Body of pancreas (tissue), 4 donors: ENCODE results near the gene CD4. TPM values are rescaled to one million over a fixed set of nuclear protein-coding genes. Genes with fewer than 3 reads are reported as not detected.

Experiments
- ATAC-seq: fragments of 150-250 bp; one replicate; pipeline ENCODE4 v1.9.1; 2016
- DNase-seq, 4 donors: peaks; one replicate each; pipeline ENCODE4 v3.0.0-alpha.2; 2019
- H3K27ac ChIP-seq, 4 donors: fragments of 200-600 bp; sonication (generic); 1 replicate in 3 of 4; 2 replicates in 1 of 4; pipeline versions ENCODE4 v1.5.1 to v1.6.1; 2016 to 2019; ENCODE audit warnings: mild to moderate bottlenecking in 1 of 4, mixed read lengths in 1 of 4, moderate library complexity in 1 of 4
- H3K27me3 ChIP-seq, 2 donors: fragments of 200-600 bp; sonication (generic); one replicate each; pipeline ENCODE4 v1.6.0; 2016; ENCODE audit warnings: mild to moderate bottlenecking in 1 of 2
- H3K36me3 ChIP-seq, 2 donors: fragments of 200-600 bp; sonication (generic); replicated peaks in 1 of 2; 2 replicates each; pipeline ENCODE4 v1.5.1; 2016; ENCODE audit warnings: low read depth in 2 of 2; ENCODE audit not compliant: insufficient read depth in 1 of 2
- H3K4me1 ChIP-seq: fragments of 200-600 bp; sonication (generic); one replicate; pipeline ENCODE4 v1.6.0; 2016
- H3K4me3 ChIP-seq, 2 donors: fragments of 200-600 bp; sonication (generic); 1 replicate in 1 of 2; 2 replicates in 1 of 2; pipeline ENCODE4 v1.5.1; 2016 to 2019
- H3K9me3 ChIP-seq, 3 donors: fragments of 200-600 bp; sonication (generic); 1 replicate in 2 of 3; 2 replicates in 1 of 3; pipeline ENCODE4 v1.5.1; 2016
- CTCF ChIP-seq, 7 experiments: fragments of 450-650 bp in 4 of 7; fragments of 200-600 bp in 3 of 7; sonication (generic) in 3 of 7; IDR thresholded peaks; one replicate each; pipeline ENCODE4 v1.5.1; 2016 to 2019; ENCODE audit warnings: antibody characterized with exemption in 7 of 7
- POLR2A ChIP-seq, 3 donors: fragments of 450-650 bp; IDR thresholded peaks; one replicate each; pipeline ENCODE4 v1.6.1; 2016; ENCODE audit warnings: antibody characterized with exemption in 3 of 3, mild to moderate bottlenecking in 2 of 3
- WGBS, 2 donors: methylation state at CpG; one replicate each; pipeline ENCODE4 v1.1.5; 2017; 5-methylcytosine and 5-hydroxymethylcytosine counted together
- intact Hi-C: fragments of 100-400 bp; cut with DNase I; formaldehyde crosslinking; loops from one replicate; pipeline ENCODE4 v1.15.1; 2023
- total RNA-seq, 2 donors: library from RNA; depleted of rRNA; stranded (reverse); fragments of >200 nt; gene quantifications; one replicate each; pipeline ENCODE4 v1.1.0, GENCODE V29; 2016

The CD4 gene
- total RNA-seq, 2 donors from 2014 or later = 3.0 to 5.2 TPM

- no peaks in the 10 kb centered on the region for H3K27me3 ChIP-seq
- no peak for DNase-seq
- no peaks in the 10 kb centered on the region for H3K4me1 ChIP-seq
- ATAC-seq = no peak
- no peak overlapping the region for H3K27ac ChIP-seq
- intact Hi-C loops = no loop called here
- H3K36me3 ChIP-seq = no peaks in the 10 kb centered on the region
- TF ChIP-seq CTCF (IDR thresholded peaks at IDR 0.05) (no peak), POLR2A (IDR thresholded peaks at IDR 0.05) (no peak)
- no peak overlapping the region for H3K4me3 ChIP-seq
- no peaks in the 10 kb centered on the region for H3K9me3 ChIP-seq
- WGBS, 2 donors = 81 to 93% methylated on average over 12 to 17 of the region's 17 CpGs
These were observed 56.1 kb downstream of the CD4 start for GRCh38 chr12:6845395-6845794.

DNA sequence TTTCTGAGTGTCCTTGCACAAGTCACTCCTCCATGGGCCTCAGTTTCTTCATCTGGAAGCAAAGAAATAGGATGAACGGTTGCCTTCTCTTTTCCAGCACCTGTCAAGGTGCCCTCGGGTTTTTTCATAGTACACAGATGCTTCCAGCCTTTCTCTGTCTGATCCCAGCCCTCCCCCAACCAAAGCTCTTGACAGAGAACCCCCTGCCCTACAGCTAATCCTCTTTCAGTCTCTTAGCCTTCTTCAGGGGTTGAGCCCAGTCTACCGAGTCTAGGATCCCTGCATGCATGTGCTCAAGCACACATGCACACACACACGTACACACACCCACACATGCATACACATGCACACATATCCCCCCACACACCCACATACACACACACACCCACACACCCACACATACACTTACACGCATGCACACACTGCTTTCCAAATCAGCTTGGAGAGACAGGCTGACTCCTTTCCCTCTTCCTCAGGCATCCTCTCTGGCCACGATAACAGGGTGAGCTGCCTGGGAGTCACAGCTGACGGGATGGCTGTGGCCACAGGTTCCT, 57.1 kb downstream of the CD4 start:
- Histone ChIP-seq H3K36me3 (no peaks in the 10 kb centered on the region), H3K4me1 (peaks cover 8% of the 10 kb centered on the region), H3K27me3 (no peaks in the 10 kb centered on the region), H3K9me3 (no peaks in the 10 kb centered on the region), H3K27ac (no peak overlapping the region), H3K4me3 (no peak overlapping the region)
- intact Hi-C loops = no loop called here
- no peak for DNase-seq
- TF ChIP-seq POLR2A (IDR thresholded peaks at IDR 0.05) = no peak
- TF ChIP-seq CTCF (IDR thresholded peaks at IDR 0.05) = no peak
- ATAC-seq = no peak
- 76 to 88% methylated on average over 7 of the region's 7 CpGs for WGBS, 2 donors

DNA sequence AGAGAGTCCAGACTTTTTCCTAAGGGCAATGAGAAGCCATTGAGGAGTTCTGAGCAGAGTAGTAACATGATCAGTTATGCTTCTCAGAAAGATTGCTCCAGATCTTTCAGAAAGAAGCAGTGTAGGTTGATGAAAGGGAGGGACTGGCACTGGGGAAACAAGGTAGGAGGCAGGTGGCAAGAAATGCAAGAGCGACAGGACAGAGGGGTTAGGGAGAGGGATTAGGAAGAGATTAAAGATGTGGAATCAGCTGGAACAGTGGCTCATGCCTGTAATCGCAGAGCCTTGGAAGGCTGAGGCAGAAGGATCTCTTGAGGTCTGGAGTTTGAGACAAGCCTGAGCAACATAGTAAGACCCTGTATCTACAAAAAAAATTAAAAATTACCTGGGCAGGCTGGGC, 58.3 kb downstream of the CD4 start:
- H3K4me1 ChIP-seq = peaks cover 12% of the 10 kb centered on the region
- no peak for ATAC-seq
- H3K27me3 ChIP-seq = no peaks in the 10 kb centered on the region
- H3K4me3 ChIP-seq = no peak overlapping the region
- no peaks in the 10 kb centered on the region for H3K9me3 ChIP-seq
- 87 to 92% methylated on average over 2 of the region's 2 CpGs for WGBS, 2 donors
- intact Hi-C loops = no loop called here
- no peaks in the 10 kb centered on the region for H3K36me3 ChIP-seq
- no peak for TF ChIP-seq POLR2A (IDR thresholded peaks at IDR 0.05)
- no peak for TF ChIP-seq CTCF (IDR thresholded peaks at IDR 0.05)
- no peak for DNase-seq
- no peak overlapping the region for H3K27ac ChIP-seq

DNA sequence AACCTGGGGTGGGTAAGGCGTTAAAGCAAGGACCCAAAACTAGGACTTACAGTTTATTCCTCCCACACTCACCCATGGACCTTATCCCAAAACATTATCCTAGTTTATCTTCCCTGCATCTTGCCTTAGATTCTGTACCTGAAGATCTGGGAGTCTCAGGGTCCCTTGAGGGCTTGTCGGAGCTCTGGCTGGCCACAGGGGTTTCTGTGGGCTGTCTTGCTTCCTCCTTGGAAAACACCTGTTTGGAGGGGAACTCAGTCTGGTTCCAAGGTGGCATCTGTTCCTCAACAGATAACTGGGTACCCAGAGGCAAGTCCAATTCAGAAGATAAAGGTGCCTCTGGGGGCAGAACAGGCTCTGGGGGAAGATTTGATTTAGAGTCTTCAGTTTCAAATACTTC, 60.1 kb downstream of the CD4 start:
- WGBS, 2 donors = 85% methylated on average over 2 of the region's 2 CpGs
- Histone ChIP-seq H3K4me1 (peaks cover 28% of the 10 kb centered on the region), H3K27me3 (no peaks in the 10 kb centered on the region), H3K27ac (no peak overlapping the region), H3K9me3 (no peaks in the 10 kb centered on the region), H3K4me3 (no peak overlapping the region), H3K36me3 (no peaks in the 10 kb centered on the region)
- no peak for TF ChIP-seq POLR2A (IDR thresholded peaks at IDR 0.05)
- no peak for DNase-seq
- no peak for ATAC-seq
- intact Hi-C loops = no loop called here

DNA sequence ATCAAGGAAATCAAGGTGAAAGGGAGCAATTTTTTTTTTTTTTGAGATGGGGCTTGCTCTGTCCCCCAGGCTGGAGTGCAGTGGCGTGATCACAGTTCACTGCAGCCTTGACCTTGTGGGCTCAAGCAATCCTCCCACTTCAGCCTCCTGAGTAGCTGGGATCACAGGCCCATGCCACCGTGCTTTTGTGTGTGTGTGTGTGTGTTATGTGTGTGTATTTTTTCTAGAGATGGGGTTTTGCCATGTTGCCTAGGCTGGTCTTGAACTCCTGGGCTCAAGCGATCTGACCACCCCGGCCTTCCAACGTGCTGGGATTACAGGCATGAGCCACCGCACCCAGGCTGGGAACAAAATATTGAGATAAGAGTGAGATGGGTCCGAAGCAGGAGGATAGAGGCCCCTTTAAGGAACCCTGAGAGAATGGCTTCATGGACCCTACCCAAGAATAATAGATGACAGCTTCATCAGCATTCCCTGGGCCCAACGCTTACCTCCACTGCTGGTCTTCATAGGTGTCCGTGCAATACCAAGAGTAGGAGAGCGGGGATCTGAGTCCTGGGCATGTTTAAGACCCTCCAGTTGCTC, 60.7 kb downstream of the CD4 start:
- intact Hi-C loops = no loop called here
- H3K27ac ChIP-seq = no peak overlapping the region
- peaks cover 28% of the 10 kb centered on the region for H3K4me1 ChIP-seq
- no peaks in the 10 kb centered on the region for H3K27me3 ChIP-seq
- no peak overlapping the region for H3K4me3 ChIP-seq
- DNase-seq (no peak), ATAC-seq (no peak)
- no peaks in the 10 kb centered on the region for H3K36me3 ChIP-seq
- 71 to 72% methylated on average over 10 of the region's 10 CpGs for WGBS, 2 donors
- TF ChIP-seq CTCF (IDR thresholded peaks at IDR 0.05) = no peak
- H3K9me3 ChIP-seq = no peaks in the 10 kb centered on the region
